Measurements from ENCODE around the gene KRTAP9-4. TPM values are rescaled to one million over a fixed set of nuclear protein-coding genes. Genes with fewer than 3 reads are reported as not detected.
"Not testable (repeated sequence)": the region's sequence is repeated elsewhere in the genome, so short reads cannot be mapped to it uniquely, and the experiment has no call there.

The KRTAP9-4 gene
- total RNA-seq, 1 donor from 2014 or later: not detected

GRCh38 chr17:41258406-41258805 lies 8.9 kb downstream of the KRTAP9-4 start:
- no peak for DNase-seq (ENCODE audit: missing footprints)
- intact Hi-C loops (cut with DNase I): no loop called here
- no peak for ATAC-seq

GRCh38 chr17:41263212-41263611 lies 13.7 kb downstream of the KRTAP9-4 start:
- intact Hi-C loops (cut with DNase I): no loop called here
- no peak for ATAC-seq
- DNase-seq (ENCODE audit: missing footprints): no peak

- DNase-seq (ENCODE audit: missing footprints) (no peak), ATAC-seq (no peak)
- intact Hi-C loops (cut with DNase I): no loop called here
Observed at GRCh38 chr17:41264599-41264998, 15.1 kb downstream of the KRTAP9-4 start.

- no peak for DNase-seq (ENCODE audit: missing footprints)
- no peak for ATAC-seq
- intact Hi-C loops (cut with DNase I): no loop called here
Observed at GRCh38 chr17:41265078-41265477, 15.6 kb downstream of the KRTAP9-4 start, which contains the start of gene KRTAP9-6. Gene KRTAP9-6 (plus strand): TSS chr17:41265378. CDS start chr17:41265378, 0 bp downstream.

- intact Hi-C loops (cut with DNase I): no loop called here
- ATAC-seq (no peak), DNase-seq (ENCODE audit: missing footprints) (no peak)
Observed at GRCh38 chr17:41267711-41268110, 18.2 kb downstream of the KRTAP9-4 start.

GRCh38 chr17:41271323-41271722 lies 21.8 kb downstream of the KRTAP9-4 start:
- intact Hi-C loops (cut with DNase I); DNase-seq (ENCODE audit: missing footprints); ATAC-seq: not testable (repeated sequence)

- intact Hi-C loops (cut with DNase I): no loop called here
- ATAC-seq: no peak
- no peak for DNase-seq (ENCODE audit: missing footprints)
Observed at GRCh38 chr17:41271858-41272257, 22.4 kb downstream of the KRTAP9-4 start.

GRCh38 chr17:41275648-41276190 lies 26.2 kb downstream of the KRTAP9-4 start, which contains the start of gene KRTAP9-7:
Gene KRTAP9-7 (plus strand): TSS chr17:41275698. CDS start chr17:41275698, 0 bp downstream.
- ATAC-seq; DNase-seq (ENCODE audit: missing footprints); intact Hi-C loops (cut with DNase I): not testable (repeated sequence)

- DNase-seq (ENCODE audit: missing footprints) (no peak), ATAC-seq (no peak)
- intact Hi-C loops (cut with DNase I): no loop called here
Observed at GRCh38 chr17:41278176-41278955, 28.9 kb downstream of the KRTAP9-4 start.

- intact Hi-C loops (cut with DNase I): no loop called here
- DNase-seq (ENCODE audit: missing footprints) (no peak), ATAC-seq (no peak)
Observed at GRCh38 chr17:41284043-41284442, 34.6 kb downstream of the KRTAP9-4 start.

- no peak for ATAC-seq
- no peak for DNase-seq (ENCODE audit: missing footprints)
- intact Hi-C loops (cut with DNase I): no loop called here
Observed at GRCh38 chr17:41284546-41284945, 35.1 kb downstream of the KRTAP9-4 start.

- intact Hi-C loops (cut with DNase I): no loop called here
- ATAC-seq: no peak
Observed at GRCh38 chr17:41287050-41287449, 37.6 kb downstream of the KRTAP9-4 start.

GRCh38 chr17:41294016-41294415 lies 44.5 kb downstream of the KRTAP9-4 start:
- ATAC-seq: no peak

More at GRCh38 chr17:41287050-41287449, 37.6 kb downstream of the KRTAP9-4 start:
- no peak for DNase-seq (ENCODE audit: missing footprints)

GRCh38 chr17:41296846-41297245 lies 47.4 kb downstream of the KRTAP9-4 start:
- intact Hi-C loops (cut with DNase I): no loop called here
- ATAC-seq (no peak), DNase-seq (ENCODE audit: missing footprints) (no peak)

More at GRCh38 chr17:41294016-41294415, 44.5 kb downstream of the KRTAP9-4 start:
- DNase-seq (ENCODE audit: missing footprints): no peak
- intact Hi-C loops (cut with DNase I): no loop called here

- intact Hi-C loops (cut with DNase I): no loop called here
- no peak for ATAC-seq
- DNase-seq (ENCODE audit: missing footprints): no peak
Observed at GRCh38 chr17:41298458-41299135, 49.1 kb downstream of the KRTAP9-4 start.

Other genes starting within 250 kb of the KRTAP9-4 start
- not detected for gene KRTAP3-2, start 249.8 kb upstream of the KRTAP9-4 start, total RNA-seq
- gene KRTAP3-1, start 240.6 kb upstream of the KRTAP9-4 start, total RNA-seq: not detected
- not detected for gene KRTAP1-5, start 222.5 kb upstream of the KRTAP9-4 start, total RNA-seq
- not detected for gene KRTAP1-4, start 219.5 kb upstream of the KRTAP9-4 start, total RNA-seq
- not detected for gene KRTAP1-3, start 214.8 kb upstream of the KRTAP9-4 start, total RNA-seq
- gene KRTAP1-1, start 208.2 kb upstream of the KRTAP9-4 start, total RNA-seq: not detected
- not detected for gene KRTAP2-1, start 202.4 kb upstream of the KRTAP9-4 start, total RNA-seq
- not detected for gene KRTAP2-2, start 194.5 kb upstream of the KRTAP9-4 start, total RNA-seq
- gene KRTAP2-3, start 189.6 kb upstream of the KRTAP9-4 start, total RNA-seq: not detected
- not detected for gene KRTAP2-4, start 183.8 kb upstream of the KRTAP9-4 start, total RNA-seq
- gene KRTAP4-7, start 165.5 kb upstream of the KRTAP9-4 start, total RNA-seq: not detected
- not detected for gene KRTAP4-8, start 151.5 kb upstream of the KRTAP9-4 start, total RNA-seq
- gene KRTAP4-16, start 147.5 kb upstream of the KRTAP9-4 start, total RNA-seq: not detected
- not detected for gene KRTAP4-9, start 144.3 kb upstream of the KRTAP9-4 start, total RNA-seq
- not detected for gene KRTAP4-11, start 131.3 kb upstream of the KRTAP9-4 start, total RNA-seq
- gene KRTAP4-12, start 125.5 kb upstream of the KRTAP9-4 start, total RNA-seq: not detected
- gene KRTAP4-6, start 109.1 kb upstream of the KRTAP9-4 start, total RNA-seq: not detected
- not detected for gene KRTAP4-5, start 99.9 kb upstream of the KRTAP9-4 start, total RNA-seq
- gene KRTAP4-4, start 88.9 kb upstream of the KRTAP9-4 start, total RNA-seq: not detected
- not detected for gene KRTAP4-3, start 81.5 kb upstream of the KRTAP9-4 start, total RNA-seq
- not detected for gene KRTAP4-2, start 71.5 kb upstream of the KRTAP9-4 start, total RNA-seq
- gene KRTAP4-1, start 64.8 kb upstream of the KRTAP9-4 start, total RNA-seq: not detected
- gene KRTAP9-1, start 59.8 kb upstream of the KRTAP9-4 start, total RNA-seq: not detected
- gene KRTAP9-2, start 23.0 kb upstream of the KRTAP9-4 start, total RNA-seq: not detected
- gene KRTAP9-3, start 17.2 kb upstream of the KRTAP9-4 start, total RNA-seq: not detected
- not detected for gene KRTAP9-8, start 11.7 kb upstream of the KRTAP9-4 start, total RNA-seq
- gene KRTAP9-9, start 5.7 kb downstream of the KRTAP9-4 start, total RNA-seq: not detected
- gene KRTAP9-6, start 15.7 kb downstream of the KRTAP9-4 start, total RNA-seq: not detected
- not detected for gene KRTAP9-7, start 26.0 kb downstream of the KRTAP9-4 start, total RNA-seq
- not detected for gene KRTAP29-1, start 53.2 kb downstream of the KRTAP9-4 start, total RNA-seq
- gene KRTAP16-1, start 59.6 kb downstream of the KRTAP9-4 start, total RNA-seq: not detected
- gene KRTAP17-1, start 66.0 kb downstream of the KRTAP9-4 start, total RNA-seq: not detected
- not detected for gene KRT33A, start 101.1 kb downstream of the KRTAP9-4 start, total RNA-seq
- gene KRT33B, start 120.1 kb downstream of the KRTAP9-4 start, total RNA-seq: not detected
- not detected for gene KRT34, start 132.6 kb downstream of the KRTAP9-4 start, total RNA-seq
- not detected for gene KRT31, start 147.9 kb downstream of the KRTAP9-4 start, total RNA-seq
- gene KRT37, start 174.9 kb downstream of the KRTAP9-4 start, total RNA-seq: not detected
- not detected for gene KRT38, start 191.3 kb downstream of the KRTAP9-4 start, total RNA-seq
- not detected for gene KRT32, start 217.7 kb downstream of the KRTAP9-4 start, total RNA-seq
- gene KRT35, start 231.5 kb downstream of the KRTAP9-4 start, total RNA-seq: not detected
- not detected for gene KRT36, start 240.2 kb downstream of the KRTAP9-4 start, total RNA-seq

Data from Right ventricle myocardium inferior (tissue), 1 donor.